Esophagus muscularis mucosa (tissue), 4 donors: Measurements from ENCODE around the gene UBE2V1.

Source experiments
- CTCF ChIP-seq, 3 experiments: fragments of 200-600 bp in 2 of 3; fragments of 450-650 bp in 1 of 3; sonication (generic) in 2 of 3; IDR thresholded peaks; one replicate each; pipeline ENCODE4 v1.5.1; 2017 to 2019; ENCODE audit warnings: antibody characterized with exemption in 3 of 3, mild to moderate bottlenecking in 2 of 3, moderate library complexity in 1 of 3
- EP300 ChIP-seq: sonication (generic); formaldehyde crosslinking; IDR thresholded peaks from one replicate; pipeline ENCODE4 v1.6.1; 2017; ENCODE audit warnings: antibody characterized with exemption
- POLR2A ChIP-seq: fragments of 450-650 bp; IDR thresholded peaks from one replicate; pipeline ENCODE4 v1.6.1; 2017; ENCODE audit warnings: antibody characterized with exemption, moderate library complexity, mild to moderate bottlenecking, low read depth
- POLR2AphosphoS5 ChIP-seq, 2 donors: sonication (generic); formaldehyde crosslinking; IDR thresholded peaks; one replicate each; pipeline ENCODE4 v1.6.1; 2017; ENCODE audit warnings: antibody characterized with exemption in 2 of 2

DNA sequence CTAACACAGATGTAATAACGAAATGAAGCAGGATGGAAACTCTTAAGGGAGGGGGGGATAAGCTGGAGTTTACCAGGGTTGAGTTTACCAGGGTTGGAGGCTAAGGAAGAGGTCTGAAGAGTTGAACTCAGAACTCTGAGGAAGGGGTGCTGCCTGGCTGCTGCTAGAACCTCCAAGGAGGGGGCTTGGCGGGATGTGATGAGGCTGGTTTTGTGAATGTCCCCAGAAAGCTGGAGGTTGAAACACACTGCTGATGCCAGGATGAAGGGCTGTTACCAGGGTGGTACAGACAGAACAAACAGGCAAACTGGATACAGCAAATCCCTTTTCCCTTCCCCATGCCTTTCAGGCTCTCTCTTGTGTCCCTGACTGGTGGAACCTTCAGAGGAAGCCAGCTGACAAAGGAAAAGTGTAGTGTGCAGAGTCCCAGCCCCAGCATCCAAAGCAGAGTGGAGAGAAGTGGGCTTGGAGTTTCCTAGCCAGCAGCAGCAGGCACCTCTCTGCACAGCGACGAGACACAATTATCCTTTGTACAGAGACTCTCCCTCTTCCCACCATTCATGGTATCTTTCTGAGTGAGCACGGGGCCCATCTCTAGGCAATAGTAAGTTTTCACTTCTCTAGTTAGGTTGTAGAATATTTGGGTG lies 23.7 kb downstream of the UBE2V1 start:
- TF ChIP-seq CTCF (IDR thresholded peaks at IDR 0.05) (no peak), EP300 (no peak), POLR2A (no peak), POLR2AphosphoS5 (IDR thresholded peaks at IDR 0.05) (no peak)
